A673 (cell line): ENCODE data around the gene HNRNPD. TPM values are rescaled to one million over a fixed set of nuclear protein-coding genes. Genes with fewer than 3 reads are reported as not detected.
A peak's percentile ranks its signal among the peaks of the same experiment; 100 is the strongest.

Source experiments
- Bru-seq: library from RNA; stranded (reverse); fragments of 400-500 nt; gene quantifications from one replicate; lab custom pipeline; 2021; lab: Mats Ljungman, UMichigan
- BruChase-seq, 2 experiments: library from RNA; stranded (reverse); fragments of 400-500 nt; gene quantifications; one replicate each; lab custom pipeline; 2021; lab: Mats Ljungman, UMichigan
- BruUV-seq: library from RNA; stranded (reverse); fragments of 400-500 nt; replicated peaks from 2 replicates; lab custom pipeline; 2021; lab: Mats Ljungman, UMichigan
- CTCF ChIA-PET: fragments of 300-600 bp; sonication (Branson Sonifier 250); formaldehyde crosslinking; loops from one replicate; lab custom pipeline; 2022; ENCODE audit warnings: antibody characterized with exemption; lab: Charles Lee
- POLR2A ChIA-PET: fragments of 300-600 bp; sonication (Branson Sonifier 250); formaldehyde crosslinking; loops from one replicate; lab custom pipeline; 2022; ENCODE audit warnings: antibody characterized with exemption; ENCODE audit not compliant: low non-redundant PET; lab: Charles Lee
- DNase-seq: peaks from one replicate; pipeline ENCODE4 v3.0.0-alpha.2; 2015; ENCODE audit warnings: low spot score
- H3K27ac ChIP-seq: fragments of 200-600 bp; sonication (generic); 2 replicates; pipeline ENCODE4 v1.5.1; 2016; ENCODE audit warnings: mixed run types, low read depth, mild to moderate bottlenecking, mixed read lengths, antibody characterized with exemption, low read length; ENCODE audit not compliant: poor library complexity, severe bottlenecking
- H3K27me3 ChIP-seq: fragments of 200-600 bp; sonication (generic); replicated peaks from 2 replicates; pipeline ENCODE4 v1.6.1; 2017; ENCODE audit warnings: mixed run types, low read depth, mild to moderate bottlenecking, mixed read lengths, antibody characterized with exemption, low read length; ENCODE audit not compliant: insufficient read depth, poor library complexity
- H3K36me3 ChIP-seq: fragments of 200-600 bp; sonication (generic); 2 replicates; pipeline ENCODE4 v1.6.1; 2016; ENCODE audit warnings: mixed run types, mild to moderate bottlenecking, mixed read lengths, antibody characterized with exemption, low read length; ENCODE audit not compliant: insufficient read depth, poor library complexity, severe bottlenecking
- H3K4me1 ChIP-seq: fragments of 200-600 bp; sonication (generic); 2 replicates; pipeline ENCODE4 v1.6.1; 2017; ENCODE audit warnings: mixed run types, mild to moderate bottlenecking, mixed read lengths, antibody characterized with exemption, low read length; ENCODE audit not compliant: insufficient read depth, poor library complexity, severe bottlenecking
- H3K4me3 ChIP-seq: fragments of 200-600 bp; sonication (generic); 2 replicates; pipeline ENCODE4 v1.5.1; 2016; ENCODE audit warnings: low read depth, mixed run types, mild to moderate bottlenecking, mixed read lengths, low read length; ENCODE audit not compliant: poor library complexity, severe bottlenecking
- H3K9me3 ChIP-seq: fragments of 200-600 bp; sonication (generic); 2 replicates; pipeline ENCODE4 v1.6.1; 2016; ENCODE audit warnings: mixed run types, low read depth, mild to moderate bottlenecking, mixed read lengths, antibody characterized with exemption, low read length; ENCODE audit not compliant: poor library complexity, severe bottlenecking
- EZH2 ChIP-seq: fragments of 200-600 bp; sonication (generic); IDR thresholded peaks from 2 replicates; pipeline ENCODE4 v1.6.1; 2017; ENCODE audit warnings: borderline replicate concordance, low read depth, mild to moderate bottlenecking, mixed read lengths, antibody characterized with exemption, low read length; ENCODE audit not compliant: poor library complexity, severe bottlenecking
- intact Hi-C: fragments of 100-400 bp; cut with micrococcal nuclease; formaldehyde crosslinking; loops from one replicate; pipeline ENCODE4 v1.10.0; 2022; ENCODE audit not compliant: unreplicated experiment
- long read RNA-seq: library from polyadenylated mRNA; stranded (forward); transcript quantifications from one replicate; pipeline ENCODE4 v2.0.0, GENCODE V29; 2022
- total RNA-seq: library from RNA; stranded (reverse); gene quantifications from 2 replicates; pipeline ENCODE4 v1.2.3, GENCODE V29; 2021
- TF ChIP-seq, protein P1 (sequence below): fragments of 300-800, 200-600 bp; sonication (generic); conservative IDR thresholded peaks from 2 replicates; pipeline ENCODE4 v1.5.1; 2017; ENCODE audit warnings: low read depth, mild to moderate bottlenecking, antibody characterized with exemption, low read length, moderate library complexity, mixed read lengths

HNRNPD gene, protein sequence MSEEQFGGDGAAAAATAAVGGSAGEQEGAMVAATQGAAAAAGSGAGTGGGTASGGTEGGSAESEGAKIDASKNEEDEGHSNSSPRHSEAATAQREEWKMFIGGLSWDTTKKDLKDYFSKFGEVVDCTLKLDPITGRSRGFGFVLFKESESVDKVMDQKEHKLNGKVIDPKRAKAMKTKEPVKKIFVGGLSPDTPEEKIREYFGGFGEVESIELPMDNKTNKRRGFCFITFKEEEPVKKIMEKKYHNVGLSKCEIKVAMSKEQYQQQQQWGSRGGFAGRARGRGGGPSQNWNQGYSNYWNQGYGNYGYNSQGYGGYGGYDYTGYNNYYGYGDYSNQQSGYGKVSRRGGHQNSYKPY
- 313 and 316 TPM in 2 replicates for total RNA-seq
- Bru-seq, nascent RNA = percentile 99 among the genes with signal in this experiment
- BruChase-seq, experiment 1, labeled RNA remaining after a 2-hour chase = percentile 98 among the genes with signal in this experiment
- percentile 98 among the genes with signal in this experiment for BruChase-seq, experiment 2, labeled RNA remaining after a 6-hour chase
- long read RNA-seq, transcript HNRNPD-203 (8 exons, 1,585 nt) = minor isoform, 190 of 749 reads
- long read RNA-seq, transcript HNRNPD-202 (8 exons, 1,667 nt) = minor isoform, 108 of 749 reads
- long read RNA-seq, transcript HNRNPD-201 (9 exons, 3,033 nt) = major isoform, 194 of 749 reads
- long read RNA-seq, partial matches to known transcripts = 112 of 749 reads
- long read RNA-seq, other reads (novel, unspliced or antisense) = 145 of 749 reads

DNA sequence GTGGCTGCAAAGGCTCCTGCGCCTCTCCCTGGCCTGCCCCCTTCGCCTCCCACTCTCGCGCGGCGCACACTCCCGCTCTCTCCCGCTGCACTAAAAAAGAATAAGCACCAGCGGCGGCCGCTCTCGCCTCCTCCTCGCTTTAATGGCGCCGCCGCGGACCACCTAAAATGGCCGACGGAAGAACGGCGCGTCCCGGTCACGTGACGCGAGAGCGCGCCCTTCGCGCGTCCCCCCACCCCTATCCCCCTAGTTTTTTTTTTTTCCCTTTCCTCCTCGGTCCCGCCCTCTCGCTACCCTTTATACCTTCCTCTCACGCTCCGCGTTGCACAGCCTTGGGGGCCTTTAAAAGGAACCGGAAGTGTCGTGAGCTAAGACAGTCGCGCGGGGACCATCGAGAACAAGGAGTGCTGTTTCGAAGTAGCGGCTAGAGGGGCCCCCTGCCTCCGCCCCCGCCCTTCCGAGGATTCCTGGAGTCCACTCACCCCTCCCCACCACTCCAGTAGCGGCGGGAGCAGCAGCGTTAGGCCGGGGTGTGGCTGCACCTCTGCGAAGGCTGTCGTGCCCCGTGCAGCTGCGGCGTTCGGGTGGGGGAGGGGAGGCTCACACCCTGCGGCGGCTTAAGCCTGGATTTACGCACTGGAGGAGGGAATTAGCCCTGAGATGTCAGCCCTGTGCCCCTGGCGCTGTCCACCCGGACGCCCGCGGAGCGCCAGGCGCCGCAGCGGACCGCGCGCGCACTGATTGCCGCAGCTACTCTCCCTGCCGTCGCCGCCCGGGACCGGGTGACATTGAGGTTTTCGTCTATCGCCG lies at the start of gene HNRNPD:
HNRNPD (minus strand) TSS at position 176 of the 810 bp plus-strand sequence. CDS start 313 bp downstream, outside the sequence.
- BruUV-seq = no TSS peak
- H3K4me1 ChIP-seq = peaks cover 11% of the 10 kb centered on the region
- CTCF ChIA-PET = no interaction called here
- peak within 1 kb of the TSS; percentile 99 for H3K27ac ChIP-seq
- TF ChIP-seq EZH2 = no peak
- TF ChIP-seq, protein P1, sequence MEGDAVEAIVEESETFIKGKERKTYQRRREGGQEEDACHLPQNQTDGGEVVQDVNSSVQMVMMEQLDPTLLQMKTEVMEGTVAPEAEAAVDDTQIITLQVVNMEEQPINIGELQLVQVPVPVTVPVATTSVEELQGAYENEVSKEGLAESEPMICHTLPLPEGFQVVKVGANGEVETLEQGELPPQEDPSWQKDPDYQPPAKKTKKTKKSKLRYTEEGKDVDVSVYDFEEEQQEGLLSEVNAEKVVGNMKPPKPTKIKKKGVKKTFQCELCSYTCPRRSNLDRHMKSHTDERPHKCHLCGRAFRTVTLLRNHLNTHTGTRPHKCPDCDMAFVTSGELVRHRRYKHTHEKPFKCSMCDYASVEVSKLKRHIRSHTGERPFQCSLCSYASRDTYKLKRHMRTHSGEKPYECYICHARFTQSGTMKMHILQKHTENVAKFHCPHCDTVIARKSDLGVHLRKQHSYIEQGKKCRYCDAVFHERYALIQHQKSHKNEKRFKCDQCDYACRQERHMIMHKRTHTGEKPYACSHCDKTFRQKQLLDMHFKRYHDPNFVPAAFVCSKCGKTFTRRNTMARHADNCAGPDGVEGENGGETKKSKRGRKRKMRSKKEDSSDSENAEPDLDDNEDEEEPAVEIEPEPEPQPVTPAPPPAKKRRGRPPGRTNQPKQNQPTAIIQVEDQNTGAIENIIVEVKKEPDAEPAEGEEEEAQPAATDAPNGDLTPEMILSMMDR = no peak
- no peaks in the 10 kb centered on the region for H3K27me3 ChIP-seq
- H3K9me3 ChIP-seq = no peaks in the 10 kb centered on the region
- DNase-seq = peak; percentile 98
- H3K4me3 ChIP-seq = peak within 1 kb of the TSS; percentile 86
- intact Hi-C loops = loop anchor here (1.0 kb wide), 1 partner anchor 55 kb away; no protein-coding TSS in a partner anchor
- POLR2A ChIA-PET = interaction anchor here (0.5 to 0.7 kb wide), 8 partner anchors 47 to 934 kb away, joined by 3 to 14 read pairs (median 4); no protein-coding TSS in a partner anchor
- H3K36me3 ChIP-seq = peaks cover 33% of the 10 kb centered on the region

GRCh38 chr4:82422616-82423015 lies 48.8 kb upstream of the HNRNPD start:
- DNase-seq = no peak
- Histone ChIP-seq H3K9me3 (no peaks in the 10 kb centered on the region), H3K27me3 (no peaks in the 10 kb centered on the region), H3K36me3 (peaks cover 46% of the 10 kb centered on the region), H3K27ac (no peak overlapping the region), H3K4me3 (no peak overlapping the region), H3K4me1 (no peaks in the 10 kb centered on the region)
- intact Hi-C loops = loop anchor here (10.0 kb wide), 1 partner anchor 1018 kb away; no protein-coding TSS in a partner anchor
- no peak for TF ChIP-seq EZH2
- CTCF ChIA-PET = no interaction called here
- BruUV-seq = no TSS peak
- POLR2A ChIA-PET = no interaction called here

- peaks cover 39% of the 10 kb centered on the region for H3K36me3 ChIP-seq
- POLR2A ChIA-PET = interaction anchor here (0.6 kb wide), 1 partner anchor 48 kb away, joined by 3 read pairs; the partner anchor contains the start of gene HNRNPD
- H3K4me3 ChIP-seq = no peak overlapping the region
- intact Hi-C loops = loop anchor here (10.0 kb wide), 1 partner anchor 1017 kb away; no protein-coding TSS in a partner anchor
- BruUV-seq = no TSS peak
- H3K27ac ChIP-seq = no peak overlapping the region
- no peaks in the 10 kb centered on the region for H3K27me3 ChIP-seq
- no peaks in the 10 kb centered on the region for H3K4me1 ChIP-seq
- H3K9me3 ChIP-seq = no peaks in the 10 kb centered on the region
- DNase-seq = no peak
- TF ChIP-seq, protein P1 = no peak
- TF ChIP-seq EZH2 = no peak
- CTCF ChIA-PET = no interaction called here
Observed at GRCh38 chr4:82421796-82422560, 48.2 kb upstream of the HNRNPD start.
